HEK293 (cell line): Measurements from ENCODE around the gene BMP5.

Experiments
- CTCF ChIA-PET: fragments of 350-600 bp; formaldehyde crosslinking; extraction: SDS; loops from one replicate; lab custom pipeline; 2021; ENCODE audit warnings: antibody characterized with exemption; lab: Yijun Ruan, JAX
- POLR2A ChIA-PET: fragments of 300-600 bp; formaldehyde crosslinking; extraction: SDS; loops from one replicate; lab custom pipeline; 2020; ENCODE audit warnings: antibody characterized with exemption, inconsistent platforms; lab: Yijun Ruan, JAX
- H3K27ac ChIP-seq: fragments of 200-500 bp; sonication (Bioruptor generic); 2 replicates; pipeline ENCODE4 v1.5.1; 2014; ENCODE audit warnings: low read depth, low read length, control low read depth, inconsistent platforms; ENCODE audit errors: extremely low read depth
- H3K36me3 ChIP-seq, 2 experiments: fragments of 200-500 bp in 1 of 2; sonication (Bioruptor generic) in 1 of 2; 1 replicate in 1 of 2; 2 replicates in 1 of 2; pipeline ENCODE4 v1.5.1; 2014 to 2017; ENCODE audit warnings: inconsistent platforms in 2 of 2, low read length in 2 of 2; ENCODE audit not compliant: control insufficient read depth in 2 of 2, insufficient read depth in 1 of 2
- H3K4me1 ChIP-seq: fragments of 200-500 bp; sonication (Bioruptor generic); 2 replicates; pipeline ENCODE4 v1.5.1; 2014; ENCODE audit warnings: mild to moderate bottlenecking, low read length, inconsistent platforms; ENCODE audit not compliant: control insufficient read depth, insufficient read depth
- H3K4me3 ChIP-seq: 2 replicates; pipeline ENCODE4 v1.5.1; 2011; ENCODE audit warnings: low read depth, mild to moderate bottlenecking, control low read depth, low read length, moderate library complexity
- H3K9me3 ChIP-seq: fragments of 200-500 bp; sonication (Bioruptor generic); 2 replicates; pipeline ENCODE4 v1.5.1; 2014; ENCODE audit warnings: low read depth, low read length, inconsistent platforms; ENCODE audit not compliant: control insufficient read depth, insufficient read depth
- FEZF1 ChIP-seq: fragments of 450-650 bp; formaldehyde crosslinking; IDR thresholded peaks from 2 replicates; pipeline ENCODE4 v1.5.1; 2016; ENCODE audit warnings: missing biosample characterization, missing genetic modification characterization
- PRDM1 ChIP-seq: fragments of 450-650 bp; formaldehyde crosslinking; IDR thresholded peaks from 2 replicates; pipeline ENCODE4; 2016; ENCODE audit warnings: missing biosample characterization, missing genetic modification characterization
- PRDM6 ChIP-seq: fragments of 450-650 bp; formaldehyde crosslinking; IDR thresholded peaks from 2 replicates; pipeline ENCODE4 v1.5.1; 2017; ENCODE audit warnings: missing biosample characterization, missing genetic modification characterization
- ZBTB11 ChIP-seq: fragments of 450-650 bp; formaldehyde crosslinking; conservative IDR thresholded peaks from 2 replicates; pipeline ENCODE4 v1.5.1; 2016; ENCODE audit warnings: low read depth, missing biosample characterization, missing genetic modification characterization
- ZFP41 ChIP-seq: fragments of 450-650 bp; formaldehyde crosslinking; IDR thresholded peaks from 2 replicates; pipeline ENCODE4 v1.5.1; 2016; ENCODE audit warnings: missing biosample characterization, missing genetic modification characterization, borderline replicate concordance
- ZNF112 ChIP-seq: fragments of 450-650 bp; formaldehyde crosslinking; IDR thresholded peaks from 2 replicates; pipeline ENCODE4 v1.5.0; 2017; ENCODE audit warnings: missing biosample characterization, missing genetic modification characterization
- ZNF2 ChIP-seq: fragments of 450-650 bp; formaldehyde crosslinking; IDR thresholded peaks from 2 replicates; pipeline ENCODE4 v1.5.1; 2016; ENCODE audit warnings: missing biosample characterization, missing genetic modification characterization
- ZNF248 ChIP-seq: fragments of 450-650 bp; formaldehyde crosslinking; IDR thresholded peaks from 2 replicates; pipeline ENCODE4 v1.5.1; 2017; ENCODE audit warnings: missing biosample characterization, missing genetic modification characterization
- ZNF280C ChIP-seq: fragments of 450-650 bp; formaldehyde crosslinking; IDR thresholded peaks from 2 replicates; pipeline ENCODE4 v1.5.1; 2016; ENCODE audit warnings: missing biosample characterization, missing genetic modification characterization
- ZNF350 ChIP-seq: fragments of 450-650 bp; formaldehyde crosslinking; IDR thresholded peaks from 2 replicates; pipeline ENCODE4 v1.5.0; 2017; ENCODE audit warnings: missing biosample characterization, mild to moderate bottlenecking, missing genetic modification characterization
- ZNF366 ChIP-seq: fragments of 450-650 bp; formaldehyde crosslinking; conservative IDR thresholded peaks from 2 replicates; pipeline ENCODE4 v1.5.1; 2016; ENCODE audit warnings: missing biosample characterization, missing genetic modification characterization
- ZNF398 ChIP-seq: fragments of 450-650 bp; formaldehyde crosslinking; IDR thresholded peaks from 2 replicates; pipeline ENCODE4 v1.5.1; 2017; ENCODE audit warnings: missing biosample characterization, missing genetic modification characterization
- ZNF514 ChIP-seq: fragments of 450-650 bp; formaldehyde crosslinking; IDR thresholded peaks from 2 replicates; pipeline ENCODE4 v1.5.1; 2016; ENCODE audit warnings: missing biosample characterization, missing genetic modification characterization
- ZNF549 ChIP-seq: fragments of 450-650 bp; IDR thresholded peaks from 2 replicates; pipeline ENCODE4 v1.5.1; 2018; ENCODE audit warnings: missing biosample characterization, missing genetic modification characterization, mild to moderate bottlenecking, inconsistent platforms, moderate library complexity
- ZNF610 ChIP-seq: fragments of 450-650 bp; formaldehyde crosslinking; IDR thresholded peaks from 2 replicates; pipeline ENCODE4 v1.5.1; 2016; ENCODE audit warnings: missing biosample characterization, missing genetic modification characterization, borderline replicate concordance
- ZNF692 ChIP-seq: fragments of 450-650 bp; formaldehyde crosslinking; IDR thresholded peaks from 2 replicates; pipeline ENCODE4 v1.5.1; 2016; ENCODE audit warnings: missing biosample characterization, missing genetic modification characterization
- ZNF785 ChIP-seq: fragments of 450-650 bp; formaldehyde crosslinking; IDR thresholded peaks from 2 replicates; pipeline ENCODE4 v1.5.1; 2016; ENCODE audit warnings: missing biosample characterization, missing genetic modification characterization
- ZSCAN23 ChIP-seq: fragments of 450-650 bp; formaldehyde crosslinking; IDR thresholded peaks from 2 replicates; pipeline ENCODE4 v1.5.1; 2016; ENCODE audit warnings: missing biosample characterization, missing genetic modification characterization

Gene BMP5

GRCh38 chr6:55777469-55777868 is 97.9 kb downstream of the BMP5 start:
- Histone ChIP-seq H3K9me3 (no peaks in the 10 kb centered on the region), H3K4me3 (no peak overlapping the region), H3K27ac (no peak overlapping the region), H3K4me1 (peaks cover 19% of the 10 kb centered on the region), H3K36me3 (no peaks in the 10 kb centered on the region)
- ChIA-PET CTCF (interaction anchor here (0.5 kb wide), 1 partner anchor 11 kb away, joined by 5 read pairs; no protein-coding TSS in a partner anchor), POLR2A (no interaction called here)
- TF ChIP-seq ZNF350 (tag by site-specific recombination) (no peak), ZNF112 (no peak), ZNF248 (tag by site-specific recombination) (no peak), ZNF514 (no peak), ZSCAN23 (no peak), ZBTB11 (tag by site-specific recombination) (no peak), ZNF280C (no peak), PRDM1 (tag by site-specific recombination) (no peak)

- H3K9me3 ChIP-seq: no peaks in the 10 kb centered on the region
- CTCF ChIA-PET: interaction anchor here (0.6 kb wide), 1 partner anchor 47 kb away, joined by 4 read pairs; no protein-coding TSS in a partner anchor
- TF ChIP-seq ZNF692 (tag by site-specific recombination) (no peak), ZNF2 (peak; percentile 80), ZNF366 (tag by site-specific recombination) (no peak), FEZF1 (tag by site-specific recombination) (peak; percentile 50; the same call in 1 of the 2 replicates), ZNF549 (0 out of 2 replicates have a peak, but pooled peaks have one; percentile 21), PRDM6 (peak; percentile 85)
- H3K27ac ChIP-seq: no peak overlapping the region
- no peak overlapping the region for H3K4me3 ChIP-seq
- POLR2A ChIA-PET: no interaction called here
- no peaks in the 10 kb centered on the region for H3K36me3 ChIP-seq
- H3K4me1 ChIP-seq: peaks cover 21% of the 10 kb centered on the region
These were observed 99.3 kb downstream of the BMP5 start for GRCh38 chr6:55776113-55776512.

- TF ChIP-seq ZNF785 (tag by site-specific recombination) (no peak), ZNF398 (tag by site-specific recombination) (no peak), ZNF610 (no peak), ZFP41 (no peak)
- Histone ChIP-seq H3K4me1 (peaks cover 21% of the 10 kb centered on the region), H3K36me3 (no peaks in the 10 kb centered on the region), H3K4me3 (no peak overlapping the region), H3K27ac (no peak overlapping the region), H3K9me3 (no peaks in the 10 kb centered on the region)
- ChIA-PET POLR2A (no interaction called here), CTCF (no interaction called here)
These were observed 100.4 kb downstream of the BMP5 start for GRCh38 chr6:55775029-55775318.
